Measurements from ENCODE around the gene UNKL.
"Not testable (repeated sequence)": the region's sequence is repeated elsewhere in the genome, so short reads cannot be mapped to it uniquely, and the experiment has no call there.

The UNKL gene

DNA sequence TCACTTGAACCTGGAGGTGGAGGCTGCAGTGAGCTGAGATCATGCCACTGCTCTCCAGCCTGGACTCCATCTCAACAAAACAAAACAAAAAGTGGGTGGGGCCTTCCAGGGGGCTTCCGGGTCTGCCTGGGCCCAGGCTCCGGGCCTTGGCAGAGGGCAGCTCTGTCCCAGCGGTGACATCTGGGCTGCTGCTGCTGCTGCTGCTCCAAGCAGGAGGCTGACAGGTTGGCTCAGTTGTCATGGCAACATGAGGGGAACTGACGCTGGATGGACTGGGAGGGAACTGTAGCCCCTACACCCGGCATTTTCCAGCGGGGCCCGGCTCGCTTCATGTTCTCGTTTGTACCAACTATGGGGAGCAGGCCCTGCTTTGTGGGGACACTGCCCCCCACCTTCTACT is 77.0 kb downstream of the UNKL start:
- no peak for DNase-seq

DNA sequence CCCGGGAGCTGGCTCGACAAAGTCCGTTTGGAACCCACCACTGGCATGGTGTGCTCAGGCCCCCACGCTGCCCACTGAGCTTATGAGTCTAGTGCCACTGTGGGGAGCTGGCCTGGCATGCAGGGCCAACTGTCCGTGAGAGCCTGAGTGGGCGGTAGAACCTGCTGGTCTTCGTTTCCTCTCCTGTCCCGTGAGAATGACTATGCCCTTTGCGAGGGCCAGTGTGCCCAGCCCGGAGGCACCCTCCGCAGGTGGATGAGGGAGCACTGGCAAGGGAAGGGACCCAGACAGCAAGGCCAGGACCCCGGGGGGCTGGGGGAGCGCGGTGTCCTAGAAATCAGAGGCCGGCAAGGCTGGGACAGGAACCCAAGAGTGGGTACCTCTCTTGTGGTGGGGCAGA is 77.9 kb downstream of the UNKL start:
- peak in 1 of 2 donors; percentile 23 for DNase-seq

DNA sequence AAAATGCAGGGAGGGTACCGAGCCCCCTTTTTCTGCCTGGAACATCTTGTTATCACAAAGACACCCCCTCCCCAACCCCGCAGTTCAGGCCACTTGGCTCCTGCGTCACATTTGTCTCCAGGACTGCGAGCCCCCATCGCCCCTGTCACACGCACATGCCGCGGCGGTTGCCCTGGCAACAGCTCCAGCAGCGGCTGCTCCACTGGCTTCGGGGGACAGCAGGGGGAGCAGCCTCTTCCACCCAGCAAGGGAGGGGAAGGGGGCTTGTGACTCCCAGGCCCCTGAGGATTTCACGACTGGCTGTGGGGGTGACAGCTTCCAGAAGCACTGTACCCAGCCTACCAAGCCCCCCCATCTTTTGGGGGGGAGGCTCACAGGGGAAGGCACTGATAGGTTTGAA is 78.5 kb downstream of the UNKL start:
- DNase-seq: no peak

DNA sequence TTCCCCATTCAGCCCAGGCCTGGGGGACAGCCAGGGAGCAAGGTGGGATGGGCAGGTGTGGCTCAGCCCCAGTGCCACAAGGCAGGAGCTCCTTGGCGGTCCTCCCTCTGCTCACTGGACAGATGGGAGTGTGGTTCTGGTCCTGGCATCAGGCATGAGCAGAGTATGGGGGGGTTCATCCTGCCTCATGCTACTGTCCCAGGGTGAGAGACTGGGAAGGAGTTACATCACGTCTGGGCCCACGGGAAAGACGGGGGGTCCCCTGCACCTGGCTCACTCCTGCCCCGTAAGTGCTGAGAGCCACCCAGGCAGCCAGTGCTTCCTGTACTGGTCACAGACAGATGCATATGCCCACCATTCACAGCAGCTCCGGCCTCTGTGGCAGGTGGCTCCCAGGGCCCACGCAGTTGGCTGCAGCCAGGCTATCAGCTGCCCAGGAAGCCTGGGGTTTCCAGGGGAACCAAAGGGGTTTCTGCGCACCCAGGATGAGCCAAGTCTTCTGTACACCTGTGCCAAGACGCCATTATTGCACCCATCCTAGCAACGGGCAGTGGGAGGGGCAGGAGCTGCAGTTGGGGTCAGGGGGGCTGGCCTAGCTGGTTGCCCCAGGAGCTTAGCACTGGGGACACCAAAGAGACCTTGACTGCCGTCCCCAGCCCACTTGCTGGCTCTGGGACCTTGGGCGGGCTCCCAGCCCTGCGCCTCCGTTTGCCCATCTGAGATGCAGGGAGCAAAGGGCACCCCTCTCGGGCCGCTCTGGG is 79.1 kb downstream of the UNKL start:
- no peak for DNase-seq

DNA sequence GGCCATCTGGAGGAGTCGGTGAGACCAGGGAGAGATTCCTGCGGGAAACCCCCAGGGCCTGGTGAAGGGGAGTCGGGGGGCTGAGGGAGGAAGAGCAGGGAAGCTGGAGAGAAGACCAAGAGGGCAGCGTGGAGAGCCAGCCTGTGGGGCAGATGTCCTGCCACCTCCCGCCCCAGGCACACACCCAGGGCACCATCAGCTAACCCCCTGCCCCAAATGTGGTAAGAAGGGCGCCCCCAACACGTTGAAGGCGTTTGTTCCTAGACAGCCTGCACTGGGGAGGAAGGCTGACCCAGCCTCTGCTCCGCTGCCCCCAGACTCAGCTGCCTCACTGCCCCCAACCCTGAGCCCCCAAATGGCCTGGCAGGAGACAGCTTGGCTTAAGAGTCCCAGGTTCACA is 79.8 kb downstream of the UNKL start:
- no peak for DNase-seq

DNA sequence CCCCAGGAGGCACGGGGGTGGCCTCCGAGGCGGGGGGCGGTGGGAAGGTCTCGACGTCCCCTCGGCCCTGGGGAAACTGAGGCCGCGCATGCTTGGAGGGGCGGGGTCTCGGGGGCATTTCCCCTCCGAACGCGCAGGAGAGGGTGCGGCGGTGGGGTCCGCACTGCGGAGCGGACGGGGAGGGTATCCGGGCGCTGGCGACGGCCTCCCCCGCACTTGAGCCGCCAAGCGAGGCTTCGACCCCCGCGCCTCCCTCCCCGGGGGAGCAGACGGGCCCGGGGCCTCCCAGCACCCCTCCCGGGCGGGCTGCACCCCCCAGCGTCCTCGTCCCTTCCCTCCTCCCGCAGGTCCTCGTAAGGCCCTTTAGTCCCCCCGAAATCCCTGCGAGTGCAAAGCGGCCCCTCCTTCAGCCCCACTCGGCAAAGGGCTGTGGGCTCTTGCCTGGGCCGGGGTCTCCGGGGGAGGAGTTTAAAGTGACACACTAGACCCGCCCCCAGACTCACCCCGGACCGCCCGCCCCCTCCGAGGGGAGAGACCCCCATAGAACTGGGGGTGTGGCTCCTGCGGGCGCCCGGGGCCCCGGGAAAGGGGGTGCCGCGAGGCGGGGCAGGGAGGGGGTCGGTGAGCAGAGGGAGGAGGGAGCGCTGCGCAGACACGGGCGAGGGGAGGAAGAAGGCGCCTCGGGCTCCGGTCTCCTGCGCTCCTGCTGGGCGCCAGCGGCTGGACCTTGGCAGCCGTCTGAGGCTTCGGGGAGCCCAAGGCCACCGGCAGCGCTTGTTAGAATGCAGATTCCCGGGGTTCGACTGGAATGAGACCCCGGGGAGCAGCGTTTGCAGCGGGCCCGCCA is 80.4 kb downstream of the UNKL start:
- no peak for DNase-seq

DNA sequence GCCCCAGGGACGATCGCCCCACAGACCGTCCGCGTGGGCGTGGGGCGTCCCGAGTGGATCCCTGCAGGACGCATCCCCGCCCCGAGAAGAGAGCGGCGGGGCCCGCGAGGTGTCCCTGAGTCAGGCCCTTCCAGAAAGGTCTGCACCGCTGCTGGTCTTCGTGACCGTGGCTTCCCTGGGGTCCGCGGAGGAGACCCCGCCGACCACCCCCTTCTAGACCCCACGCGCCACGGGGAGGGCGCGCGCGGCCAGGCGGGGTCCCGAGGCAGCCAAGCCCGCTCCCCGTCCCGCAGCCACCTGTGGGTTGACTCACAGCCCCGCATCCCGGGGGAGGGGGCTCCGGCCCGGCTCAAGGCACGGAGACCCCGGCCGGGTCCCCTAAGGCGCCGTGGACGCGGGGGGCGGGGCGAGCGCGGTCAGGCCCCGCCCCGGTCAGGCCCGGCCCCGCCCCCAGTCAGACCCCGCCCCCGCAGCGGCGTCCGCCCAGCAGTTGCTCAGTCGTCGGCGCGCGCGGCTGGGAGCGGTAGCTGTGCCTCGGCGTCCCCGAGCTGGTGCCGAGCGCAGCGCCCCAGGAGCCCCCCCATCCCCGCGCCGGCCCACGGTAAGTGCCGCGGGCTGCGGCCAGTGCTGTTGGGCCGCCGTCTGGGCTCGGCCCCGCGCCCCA is 81.2 kb downstream of the UNKL start, which contains the start of gene BAIAP3:
Gene BAIAP3 (plus strand): TSS at position 497 of the 664 bp plus-strand sequence. CDS start 4,905 bp downstream, outside the sequence.
- DNase-seq: peak; percentile 20 to 60

DNA sequence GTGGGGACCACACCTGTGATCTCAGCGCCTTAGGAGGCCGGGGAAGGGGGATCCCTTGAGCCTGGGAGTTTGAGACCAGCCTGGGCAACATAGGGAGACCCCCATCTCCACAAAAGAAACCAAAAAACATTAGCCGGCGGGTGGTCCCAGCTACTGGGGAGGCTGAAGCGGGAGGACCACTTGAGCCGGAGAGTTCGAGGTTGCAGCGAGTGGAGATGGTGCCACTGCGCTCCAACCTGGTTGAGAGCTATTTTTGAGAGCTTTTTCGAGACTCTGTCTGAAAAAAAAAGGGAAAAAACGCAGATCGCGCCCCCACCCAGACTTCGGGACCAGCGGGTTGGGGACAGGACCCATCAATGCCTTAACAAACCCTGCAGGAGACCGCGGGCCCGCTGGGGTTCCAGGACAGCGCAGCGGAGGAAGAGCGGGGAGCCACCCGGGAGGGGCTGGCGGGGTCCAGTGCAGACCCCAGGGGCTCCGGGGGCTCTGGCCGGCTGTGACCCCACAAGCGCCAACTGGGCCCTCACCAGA is 81.8 kb downstream of the UNKL start:
- DNase-seq: no peak

DNA sequence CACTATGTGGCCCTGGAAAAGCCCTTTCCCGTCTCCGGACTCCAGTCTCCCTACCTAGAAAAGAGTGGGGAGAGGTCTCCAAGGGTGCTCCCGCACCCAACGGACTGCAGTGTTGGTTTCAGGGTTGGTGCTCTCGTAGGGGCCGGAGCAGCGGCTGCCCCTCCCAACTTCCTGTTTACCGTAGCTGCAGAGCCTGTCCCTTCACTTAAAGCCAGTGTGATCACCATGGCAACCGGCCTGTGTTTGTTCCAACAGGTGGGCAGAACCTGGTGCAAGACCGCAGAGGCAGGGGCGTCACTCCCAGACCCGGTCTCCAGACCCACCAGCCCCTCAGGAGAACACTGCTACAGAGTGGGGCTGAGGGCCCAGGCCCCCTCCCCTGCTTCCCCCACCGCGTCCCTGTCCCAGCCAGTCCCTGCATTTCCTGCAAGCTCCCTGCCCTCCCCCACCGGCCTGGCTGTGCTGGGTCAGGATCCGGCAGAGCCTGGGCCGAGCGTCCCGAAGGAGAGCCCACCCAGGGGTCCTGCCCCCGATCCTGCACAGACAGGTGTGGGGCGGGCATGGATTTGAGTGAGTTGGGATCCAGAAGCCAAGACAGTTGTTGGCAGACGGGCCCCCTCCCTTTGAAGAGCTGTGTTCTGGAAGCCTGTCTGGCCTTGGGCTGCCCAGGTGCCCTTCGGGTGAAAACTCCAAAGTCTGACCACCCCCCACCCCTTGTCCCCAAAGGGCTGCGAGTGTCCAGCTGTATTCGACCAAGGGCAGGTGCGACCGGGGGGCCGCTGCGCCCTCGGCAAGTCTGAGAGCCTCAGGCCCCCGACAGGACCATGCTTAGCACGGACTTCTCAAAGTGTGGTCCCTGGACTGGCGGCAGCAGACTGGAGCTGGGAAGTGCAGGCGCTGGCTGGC is 82.5 kb downstream of the UNKL start:
- peak; percentile 25 to 47 for DNase-seq

DNA sequence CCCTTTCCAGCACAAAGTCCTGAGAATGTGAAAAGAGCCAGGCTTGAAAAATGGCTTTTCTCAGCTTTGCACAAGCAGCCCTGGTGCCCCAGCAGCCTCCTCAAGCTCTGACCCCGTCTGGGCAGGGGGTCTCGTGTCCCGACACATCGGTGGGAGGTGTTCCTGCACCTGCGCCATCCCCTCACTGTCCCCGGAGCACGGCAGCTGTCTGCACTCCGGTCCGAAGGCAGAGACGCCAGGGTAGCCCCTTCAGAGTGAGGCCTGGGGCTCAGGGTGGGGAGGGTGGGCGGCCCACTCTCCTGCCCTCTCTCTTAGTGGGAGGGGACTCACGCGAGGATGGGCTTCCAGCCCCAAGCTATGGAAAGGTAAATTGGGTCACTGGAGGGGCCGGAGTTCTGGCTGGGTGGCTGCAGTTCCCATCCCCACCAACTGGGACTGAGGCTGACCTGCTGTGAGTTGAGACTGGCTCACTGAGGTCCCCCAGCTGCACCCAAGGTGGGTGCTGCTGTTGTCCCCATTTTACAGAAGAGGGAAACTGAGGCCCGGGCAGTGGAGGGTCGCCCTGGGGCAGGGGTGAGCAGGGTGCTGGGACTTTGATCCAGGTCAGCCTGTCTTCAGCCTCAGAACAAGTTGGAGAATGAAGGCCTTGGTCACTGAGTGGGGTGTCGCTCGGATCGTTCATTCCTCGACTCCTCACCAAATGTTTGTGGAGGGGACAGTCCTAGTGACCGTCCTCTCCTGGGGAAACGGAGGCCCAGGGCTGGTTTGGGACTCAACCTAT is 83.4 kb downstream of the UNKL start:
- DNase-seq: no peak

DNA sequence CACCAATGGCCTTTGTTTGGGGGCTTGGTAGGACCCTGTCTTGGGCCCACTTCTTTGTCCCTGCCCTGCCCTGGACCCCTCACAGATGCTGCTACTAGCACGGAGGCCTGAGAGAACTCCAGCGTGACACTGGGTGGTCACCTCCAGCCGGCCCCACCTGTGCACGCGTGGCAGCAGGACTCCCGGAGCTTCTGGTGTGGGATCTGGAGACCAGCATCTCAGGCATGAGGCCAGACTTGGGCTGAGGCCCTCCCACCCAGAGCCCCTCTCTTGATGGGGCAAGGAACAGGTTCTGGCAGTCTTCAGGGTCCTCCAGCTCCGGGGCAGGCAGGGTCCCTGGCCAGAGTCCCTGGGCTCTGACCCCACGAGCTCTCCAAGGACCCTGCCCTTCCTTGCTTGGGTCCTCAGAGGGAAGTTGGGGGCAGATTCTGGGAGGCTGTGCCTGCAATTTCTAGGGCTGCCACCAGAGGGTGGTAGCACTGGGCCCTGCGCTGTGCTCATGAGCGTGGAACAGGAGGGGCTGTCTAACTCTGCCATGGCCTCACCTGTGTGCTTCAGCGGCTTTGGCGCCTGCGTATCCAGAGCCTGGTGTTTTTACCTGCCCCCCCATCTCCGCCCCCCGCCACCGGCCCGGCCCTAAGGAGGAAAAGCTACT is 84.1 kb downstream of the UNKL start:
- DNase-seq: peak in 1 of 2 donors; percentile 12

DNA sequence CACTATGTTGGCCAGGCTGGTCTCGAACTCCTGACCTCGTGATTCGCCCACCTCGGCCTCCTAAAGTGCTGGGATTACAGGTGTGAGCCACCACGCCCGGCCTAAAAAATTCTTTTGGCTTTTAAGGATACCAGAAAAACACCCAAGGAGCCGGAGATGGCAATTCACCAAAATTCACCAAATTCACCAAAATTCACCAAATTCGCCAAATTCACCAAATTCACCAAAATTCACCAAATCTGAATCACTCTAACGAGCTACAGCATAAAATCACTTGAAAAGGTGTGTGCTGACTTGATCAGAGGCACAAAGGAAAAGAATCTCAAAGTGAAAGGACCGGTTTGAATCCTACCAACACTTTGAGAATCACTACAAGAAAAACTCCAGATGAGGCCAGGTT is 85.5 kb downstream of the UNKL start:
- DNase-seq: not testable (repeated sequence)

DNA sequence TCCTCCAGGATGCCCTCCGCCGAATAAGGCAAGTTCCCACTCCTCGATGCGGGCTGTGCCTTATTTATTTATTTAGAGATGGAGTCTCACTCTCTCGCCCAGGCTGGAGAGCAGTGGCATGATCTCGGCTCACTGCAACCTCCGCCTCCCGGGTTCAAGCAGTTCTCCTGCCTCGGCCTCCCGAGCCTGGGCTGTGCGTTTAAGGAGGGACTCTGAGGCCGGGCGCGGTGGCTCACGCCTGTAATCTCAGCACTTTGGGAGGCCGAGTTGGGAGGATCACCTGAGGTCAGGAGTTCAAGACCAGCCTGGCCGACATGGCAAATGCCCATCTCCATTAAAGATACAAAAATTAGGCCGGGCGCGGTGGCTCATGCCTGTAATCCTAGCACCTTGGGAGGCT is 86.4 kb downstream of the UNKL start:
- DNase-seq: not testable (repeated sequence)

DNA sequence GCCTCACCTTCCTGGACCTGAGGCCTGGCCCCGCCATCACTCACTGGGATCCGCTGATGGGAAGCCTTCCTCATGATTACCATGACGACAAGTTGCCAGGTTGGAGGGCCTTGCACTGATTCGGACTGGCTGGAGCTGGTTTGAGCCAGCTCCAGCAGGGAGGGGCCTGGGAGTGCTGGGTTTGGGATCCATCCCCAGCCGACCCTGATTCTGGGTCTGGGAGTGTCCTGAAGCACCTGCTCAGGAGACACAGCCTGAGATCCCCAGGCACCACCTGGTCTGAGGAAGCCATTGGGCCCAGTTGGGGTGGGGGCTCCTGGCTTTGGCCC is 86.9 kb downstream of the UNKL start:
- no peak for DNase-seq

DNA sequence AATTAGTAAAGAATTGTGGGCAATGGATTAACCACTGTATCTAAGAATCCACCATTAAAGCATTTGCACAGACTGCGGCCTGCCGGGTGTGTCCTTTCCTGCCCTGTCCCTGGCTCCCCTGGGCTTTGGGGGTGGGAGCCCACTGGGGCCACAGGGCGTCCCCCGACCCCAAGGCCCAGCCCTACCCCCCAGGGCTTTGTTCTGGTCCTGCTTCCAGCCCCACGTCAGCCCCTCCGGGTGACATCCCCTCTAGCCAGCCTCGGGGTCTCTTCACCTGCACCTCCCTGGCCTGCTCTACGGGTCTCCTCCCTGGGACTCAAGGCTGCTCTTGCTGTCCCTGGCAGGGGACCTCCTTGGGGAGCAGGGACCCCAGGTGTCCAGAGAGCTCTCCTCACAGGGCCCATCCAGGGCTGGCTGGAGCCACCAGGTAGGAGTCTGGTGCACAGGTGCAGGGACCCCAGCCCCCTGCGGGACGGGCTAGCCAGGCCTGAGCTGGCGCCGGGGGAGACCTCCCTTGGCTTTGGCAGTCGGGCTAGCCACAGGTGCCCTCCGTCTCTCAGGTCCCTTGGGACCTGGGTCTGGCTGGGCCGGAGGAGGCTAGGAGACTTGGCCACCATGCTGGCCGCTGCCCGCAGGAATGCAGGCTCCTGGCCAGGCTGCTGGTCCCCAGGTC is 87.4 kb downstream of the UNKL start:
- no peak for DNase-seq

DNA sequence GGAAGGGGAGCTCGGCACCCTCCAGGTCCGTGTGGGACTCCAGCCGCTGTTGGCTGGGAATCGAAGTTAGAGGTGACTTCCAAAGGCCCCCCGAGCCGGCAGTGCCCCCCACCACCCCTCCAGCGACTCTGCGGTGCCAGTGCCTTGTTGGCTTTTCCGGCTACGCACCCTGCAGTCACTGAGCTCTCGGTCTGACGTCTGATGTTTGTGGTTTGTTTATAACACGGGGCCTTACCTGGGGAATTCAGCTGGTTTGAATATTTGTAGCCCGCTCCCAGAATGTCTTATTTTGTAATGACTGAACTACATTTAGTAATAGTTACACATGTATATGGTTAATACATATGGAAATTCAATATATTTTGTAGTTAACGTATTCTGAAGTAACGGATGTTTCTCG is 88.1 kb downstream of the UNKL start:
- no peak for DNase-seq

DNA sequence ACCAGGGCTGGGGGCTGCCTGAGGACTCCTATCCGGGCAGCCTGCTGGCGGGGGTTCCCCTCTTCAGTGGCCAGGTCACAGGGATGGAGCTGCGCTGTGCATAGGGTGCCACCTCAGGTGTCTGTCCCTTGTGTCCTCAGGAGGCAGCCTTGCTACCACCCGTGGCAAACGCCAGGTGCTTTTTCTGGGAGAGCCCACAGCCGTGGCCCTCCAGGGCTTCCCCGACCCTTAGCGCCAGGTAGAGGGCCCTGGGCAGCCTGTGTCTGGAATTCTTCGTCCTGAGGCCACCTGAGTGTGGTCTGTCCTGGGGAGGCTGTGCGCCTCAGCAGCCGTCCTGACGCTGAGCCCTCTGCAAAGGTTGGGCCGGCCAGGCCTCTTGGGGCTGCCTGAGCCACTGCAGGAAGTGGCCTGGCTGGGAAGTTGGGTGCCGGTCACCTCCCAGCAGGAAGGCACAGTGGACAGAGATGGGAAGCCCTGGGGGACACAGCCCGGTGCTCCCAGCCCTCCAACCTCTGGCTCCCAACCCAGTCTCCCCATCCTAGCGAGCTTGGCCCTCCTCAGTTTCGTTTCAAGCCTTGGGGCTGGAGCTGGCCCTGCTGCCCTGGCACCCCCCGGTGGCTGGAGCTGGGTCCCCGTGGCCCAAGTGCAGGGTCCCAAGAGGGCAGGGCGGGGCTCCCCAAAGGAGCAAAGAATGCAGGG is 88.7 kb downstream of the UNKL start:
- DNase-seq: no peak

DNA sequence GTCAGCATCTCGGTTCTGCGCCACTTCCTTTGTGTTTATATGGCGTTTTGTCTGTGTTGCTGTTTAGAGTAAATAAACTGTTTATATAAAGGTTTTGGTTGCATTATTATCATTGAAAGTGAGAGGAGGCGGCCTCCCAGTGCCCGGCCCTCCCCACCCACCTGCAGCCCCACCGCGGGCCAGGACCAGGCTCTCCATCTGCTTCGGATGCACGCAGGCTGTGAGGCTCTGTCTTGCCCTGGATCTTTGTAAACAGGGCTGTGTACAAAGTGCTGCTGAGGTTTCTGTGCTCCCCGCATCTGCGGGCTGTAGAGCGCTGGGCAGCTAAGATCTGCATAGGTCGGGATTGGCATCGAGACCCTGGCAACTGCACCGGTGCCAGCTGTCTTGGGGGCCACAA is 89.2 kb downstream of the UNKL start:
- no peak for DNase-seq

DNA sequence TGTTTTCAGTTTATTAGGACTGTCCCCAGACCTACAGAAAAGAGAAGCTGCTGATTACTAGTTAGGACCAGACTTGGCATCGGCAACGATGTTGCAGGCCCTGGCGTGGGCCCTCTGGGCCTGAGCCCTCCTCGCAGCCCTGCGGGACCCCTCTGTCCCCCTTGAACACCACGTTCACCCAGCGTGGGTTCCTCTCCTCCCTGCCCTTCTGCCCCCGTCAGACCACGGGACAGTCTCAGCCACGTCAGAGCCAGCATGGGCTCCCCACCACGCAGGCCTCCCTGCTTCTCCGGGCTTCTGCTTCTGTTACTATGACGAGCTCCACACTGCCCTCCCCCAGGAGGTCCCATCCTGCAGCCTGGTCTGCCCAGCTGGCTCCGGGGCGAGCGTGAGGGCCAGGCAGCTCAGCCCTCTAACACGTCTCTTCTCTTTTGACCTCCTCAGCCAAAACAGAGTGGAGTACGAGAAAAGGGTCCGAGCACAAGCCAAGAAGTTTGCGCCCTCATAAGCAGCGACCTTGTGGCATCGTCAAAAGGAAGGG is 90.1 kb downstream of the UNKL start:
- DNase-seq: no peak
